GM12874 (cell line): ENCODE results near the gene FRAT2.

ENCODE experiments used
- TF ChIP-seq, protein P1 (sequence below): IDR thresholded peaks from 2 replicates; pipeline ENCODE4 v1.5.1; 2011; ENCODE audit warnings: low read depth, mild to moderate bottlenecking, control low read depth, low read length, moderate library complexity; ENCODE audit not compliant: insufficient read depth

The FRAT2 gene

DNA sequence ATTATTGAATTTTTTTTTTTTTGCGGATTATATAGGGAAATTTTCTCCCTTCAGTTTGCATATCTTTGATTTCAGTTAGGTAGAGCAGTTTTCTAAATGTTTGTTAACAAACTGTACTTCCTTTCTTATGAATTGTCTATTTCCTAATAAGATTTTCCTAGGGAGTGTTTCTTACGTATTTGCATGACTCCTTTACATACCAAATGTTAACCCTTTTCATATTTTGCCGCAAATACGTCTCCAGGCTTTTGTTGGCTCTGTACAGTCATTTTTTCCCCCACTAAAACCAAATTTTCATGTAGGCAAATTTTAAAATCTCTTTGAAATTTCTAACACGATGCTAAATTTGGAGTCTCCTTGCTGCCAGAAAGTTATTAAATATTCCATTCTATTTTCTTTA is 1.9 kb upstream of the FRAT2 start:
- TF ChIP-seq, protein P1, sequence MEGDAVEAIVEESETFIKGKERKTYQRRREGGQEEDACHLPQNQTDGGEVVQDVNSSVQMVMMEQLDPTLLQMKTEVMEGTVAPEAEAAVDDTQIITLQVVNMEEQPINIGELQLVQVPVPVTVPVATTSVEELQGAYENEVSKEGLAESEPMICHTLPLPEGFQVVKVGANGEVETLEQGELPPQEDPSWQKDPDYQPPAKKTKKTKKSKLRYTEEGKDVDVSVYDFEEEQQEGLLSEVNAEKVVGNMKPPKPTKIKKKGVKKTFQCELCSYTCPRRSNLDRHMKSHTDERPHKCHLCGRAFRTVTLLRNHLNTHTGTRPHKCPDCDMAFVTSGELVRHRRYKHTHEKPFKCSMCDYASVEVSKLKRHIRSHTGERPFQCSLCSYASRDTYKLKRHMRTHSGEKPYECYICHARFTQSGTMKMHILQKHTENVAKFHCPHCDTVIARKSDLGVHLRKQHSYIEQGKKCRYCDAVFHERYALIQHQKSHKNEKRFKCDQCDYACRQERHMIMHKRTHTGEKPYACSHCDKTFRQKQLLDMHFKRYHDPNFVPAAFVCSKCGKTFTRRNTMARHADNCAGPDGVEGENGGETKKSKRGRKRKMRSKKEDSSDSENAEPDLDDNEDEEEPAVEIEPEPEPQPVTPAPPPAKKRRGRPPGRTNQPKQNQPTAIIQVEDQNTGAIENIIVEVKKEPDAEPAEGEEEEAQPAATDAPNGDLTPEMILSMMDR, result no peak

DNA sequence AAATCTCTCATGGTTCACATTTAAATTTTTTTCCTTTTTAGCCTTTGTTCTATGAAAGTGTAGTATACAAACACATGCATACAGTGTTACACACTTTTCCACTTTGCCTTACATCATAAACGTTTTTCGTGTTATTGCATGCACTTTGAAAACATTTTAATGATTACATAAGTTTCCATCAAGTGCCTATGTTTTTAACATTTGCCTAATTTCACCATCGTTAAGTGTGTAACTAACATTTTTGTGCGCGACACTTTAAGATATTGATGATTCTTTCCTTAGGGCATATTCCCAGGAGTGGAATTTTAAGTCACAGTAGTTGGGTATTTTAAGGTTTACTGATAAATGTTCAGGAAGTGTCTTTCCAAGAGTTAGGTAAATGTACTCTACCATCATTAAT is 1.5 kb upstream of the FRAT2 start:
- TF ChIP-seq, protein P1, result no peak

DNA sequence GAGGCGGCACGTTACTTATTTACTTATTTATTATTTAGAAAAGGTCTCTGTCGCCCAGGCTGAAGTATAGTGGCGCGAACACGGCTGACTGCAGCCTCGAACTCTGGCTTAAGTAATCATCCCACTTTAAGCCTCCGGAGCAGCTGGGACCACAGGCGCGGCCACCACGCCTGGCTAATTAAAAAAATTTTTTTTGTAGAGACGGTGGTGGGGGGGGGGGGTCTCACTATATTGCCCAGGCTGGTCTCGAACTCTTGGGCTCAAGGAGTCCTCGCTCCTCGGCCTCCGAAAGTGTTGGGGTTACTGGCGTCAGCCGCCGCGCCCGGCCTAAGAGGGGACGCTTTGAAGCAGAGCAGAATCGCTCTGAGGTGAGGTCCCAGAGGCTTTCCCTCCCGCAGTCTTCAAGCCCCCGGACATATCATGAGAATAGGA is 675 bp upstream of the FRAT2 start:
- TF ChIP-seq, protein P1, result no peak

DNA sequence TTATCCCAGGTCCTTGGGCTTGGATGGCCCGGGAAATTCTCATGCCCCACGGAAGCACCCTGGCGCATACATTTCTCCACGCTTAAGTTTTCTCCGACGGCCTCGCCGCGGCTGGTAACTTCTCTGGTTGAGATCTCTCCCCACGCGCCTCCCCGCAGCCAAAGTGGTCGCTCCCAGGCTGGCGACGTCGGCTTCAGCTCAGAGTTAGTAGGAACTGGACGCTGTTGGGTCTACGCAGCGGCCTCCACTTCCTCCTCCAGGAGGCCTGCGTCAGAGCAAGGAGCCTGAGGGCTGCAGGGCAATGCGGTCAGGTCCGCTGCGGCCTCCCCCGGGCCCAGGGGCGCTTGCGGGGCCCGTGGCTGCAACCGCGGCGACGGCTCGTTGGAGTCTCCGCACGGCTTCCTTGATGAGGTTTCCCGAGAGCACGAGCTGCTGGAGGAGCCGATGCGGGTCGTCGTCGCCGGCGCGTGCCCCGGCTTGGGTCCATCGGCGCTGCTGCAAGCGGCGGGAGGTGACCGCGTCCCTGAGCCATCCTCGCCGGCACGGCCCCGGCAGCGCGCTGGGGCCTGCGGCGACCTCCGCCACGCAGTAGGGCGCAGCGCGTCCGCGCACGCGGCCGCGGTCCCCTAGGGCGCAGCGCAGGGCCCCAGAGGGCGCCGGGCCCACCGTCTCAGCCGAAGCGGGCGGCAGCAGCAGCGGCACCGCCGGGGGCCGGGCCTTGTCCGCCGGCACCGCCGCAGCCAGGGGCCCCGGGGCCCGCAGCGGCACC is 744 bp downstream of the FRAT2 start:
- TF ChIP-seq, protein P1, result no peak

DNA sequence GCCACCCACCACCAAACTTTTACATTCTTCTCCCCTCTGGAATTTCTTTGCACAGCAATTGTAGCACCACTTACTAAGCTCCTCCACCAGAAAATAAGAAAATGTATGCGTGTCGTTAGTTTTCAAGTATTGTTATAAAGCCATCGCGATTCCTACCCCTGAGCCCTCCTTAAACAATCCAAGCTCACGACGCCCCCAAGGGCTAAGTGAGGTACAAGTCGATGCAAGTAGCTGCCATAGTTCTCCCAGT is 1.3 kb downstream of the FRAT2 start:
- TF ChIP-seq, protein P1, result no peak

DNA sequence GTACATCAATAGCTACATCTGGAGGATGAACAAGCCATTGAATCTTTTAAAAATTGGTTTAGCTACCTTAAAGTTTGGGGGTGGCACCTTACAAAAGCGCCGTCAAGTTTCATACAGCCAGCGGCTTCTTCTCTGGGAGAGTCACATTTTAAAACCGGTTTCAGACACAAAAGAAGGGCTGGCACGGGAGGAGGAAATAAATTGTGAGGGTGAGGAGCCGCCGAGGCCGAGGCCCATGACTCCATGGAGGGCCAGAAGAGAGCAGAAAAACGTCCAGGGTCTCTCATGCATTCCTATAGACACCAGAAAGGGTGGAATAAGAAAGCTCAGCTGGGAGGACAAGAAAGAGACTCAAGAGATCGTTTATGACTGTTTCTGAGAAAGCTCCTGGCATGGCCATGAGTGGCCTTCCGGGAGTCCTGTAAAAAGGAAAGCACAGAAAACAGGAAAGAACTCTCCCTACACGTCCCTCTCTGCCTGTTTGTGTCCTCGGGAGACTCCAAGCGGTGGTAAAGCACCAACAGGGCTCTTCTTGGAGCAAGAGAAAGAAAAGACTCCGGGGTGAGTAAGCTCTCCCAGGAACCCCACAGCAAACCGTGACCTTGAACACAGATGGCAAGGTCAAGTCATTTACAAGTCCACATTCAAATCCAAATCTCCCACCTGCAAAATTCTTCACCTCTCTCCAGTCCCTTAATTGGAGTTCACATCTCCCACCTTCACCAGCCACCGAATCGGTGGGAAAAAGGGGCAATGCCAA is 1.8 kb downstream of the FRAT2 start:
- TF ChIP-seq, protein P1, result no peak

DNA sequence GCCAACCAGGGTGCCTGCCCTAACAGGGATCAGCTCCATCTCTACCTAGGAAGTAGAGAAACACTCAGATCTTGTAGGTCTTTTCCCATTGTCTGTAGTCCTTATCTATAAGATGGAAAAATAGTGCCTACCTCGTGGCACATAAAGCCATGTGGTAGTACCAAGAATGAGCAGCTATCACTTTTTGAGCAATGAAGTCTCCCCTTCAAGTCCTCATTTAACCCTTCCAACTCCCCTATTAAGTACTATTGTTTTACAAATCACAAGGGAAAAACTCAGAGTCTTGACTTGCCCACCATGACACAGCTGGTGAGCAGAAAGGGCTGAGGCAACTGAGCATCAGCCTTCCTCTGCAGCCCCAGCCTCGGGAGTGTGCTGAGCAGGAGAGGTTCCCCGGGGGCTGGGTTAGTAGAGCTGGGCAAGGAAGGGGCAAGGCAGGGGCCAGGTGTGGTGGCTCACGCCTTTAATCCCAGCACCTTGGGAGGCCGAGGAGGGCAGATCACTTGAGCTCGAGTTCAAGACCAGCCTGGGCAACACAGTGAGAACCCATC is 3.3 kb downstream of the FRAT2 start:
- TF ChIP-seq, protein P1, result no peak
